Ovary (tissue), 9 donors: ENCODE data around the gene SPEG. TPM values are rescaled to one million over a fixed set of nuclear protein-coding genes. Genes with fewer than 3 reads are reported as not detected.

ENCODE experiments used
- DNase-seq, 5 donors: peaks; one replicate each; pipeline ENCODE4 v3.0.0-alpha.2; 2019 to 2020
- H3K27ac ChIP-seq, 2 donors: fragments of 200-600 bp; one replicate each; pipeline versions ENCODE4 v1.5.1 to v1.8.0; 2019 to 2022
- H3K27me3 ChIP-seq: fragments of 200-600 bp; one replicate; pipeline ENCODE4 v1.8.0; 2022
- H3K36me3 ChIP-seq: fragments of 200-600 bp; sonication (generic); one replicate; pipeline ENCODE4 v1.5.1; 2019
- H3K4me1 ChIP-seq: one replicate; pipeline ENCODE4 v1.8.1; 2013; ENCODE audit warnings: mild to moderate bottlenecking, moderate library complexity; ENCODE audit not compliant: insufficient read depth
- H3K4me3 ChIP-seq: fragments of 200-600 bp; sonication (generic); one replicate; pipeline ENCODE4 v1.5.1; 2017
- H3K9me3 ChIP-seq, 2 donors: fragments of 200-600 bp in 1 of 2; sonication (generic) in 1 of 2; one replicate each; pipeline versions ENCODE4 v1.5.1 to v1.8.1; 2013 to 2019; ENCODE audit warnings: mild to moderate bottlenecking in 1 of 2, moderate library complexity in 1 of 2
- EP300 ChIP-seq: sonication (generic); formaldehyde crosslinking; IDR thresholded peaks from one replicate; pipeline ENCODE4 v1.6.1; 2017; ENCODE audit warnings: antibody characterized with exemption
- POLR2A ChIP-seq: fragments of 450-650 bp; IDR thresholded peaks from one replicate; pipeline ENCODE4 v1.6.1; 2017; ENCODE audit warnings: antibody characterized with exemption, mild to moderate bottlenecking, moderate library complexity
- WGBS, 3 donors: extraction: QIAGEN DNeasy Blood & Tissue Kit in 1 of 3; methylation state at CpG; one replicate each; pipeline versions ENCODE4 v1.1.5 to v1.1.7; 2013 to 2017; 5-methylcytosine and 5-hydroxymethylcytosine counted together
- intact Hi-C, 4 donors: fragments of 100-400 bp; cut with DNase I; formaldehyde crosslinking; loops; one replicate each; pipeline versions ENCODE4 v1.11.0 to v1.15.1; 2022 to 2023
- polyA plus RNA-seq, 2 donors: library from polyadenylated mRNA; stranded (reverse); fragments of 200-250 nt in 1 of 2; fragments of 350-450 nt in 1 of 2; fragmentation: Illumina TruSeq in 1 of 2; extraction: RNeasy Lipid Tissue Mini Kit (QIAGEN cat#74804) in 1 of 2; gene quantifications; one replicate each; pipeline ENCODE4 v1.2.3, GENCODE V29; 2013 to 2014
- total RNA-seq, 7 donors: library from RNA; depleted of rRNA in 2 of 7; stranded (reverse); fragments of >200 nt in 2 of 7; fragmentation: NEBNext Ultra II Directional in 3 of 7; extraction: Animal tissue kit (Norgen Biotek cat#: 25700) in 3 of 7; gene quantifications; one replicate each; pipeline versions ENCODE4 v1.1.0 to v1.2.4, GENCODE V29; 2016 to 2023
- TF ChIP-seq, protein P1 (sequence below), 3 donors: fragments of 450-650 bp in 2 of 3; fragments of 200-600 bp in 1 of 3; IDR thresholded peaks; one replicate each; pipeline versions ENCODE4 v1.5.1 to v1.8.0; 2016 to 2022; ENCODE audit warnings: antibody characterized with exemption in 3 of 3, mild to moderate bottlenecking in 1 of 3
- donor health status: DM: no; HTN: no; CAD: no; lungs with moderate emphysema.
- donor health status: DM: no; HTN: no; CAD: no.
- donor health status: Bipolar disorder and iron deficiency.
- donor health status: DM: yes; HTN: yes; CAD: no.
- donor health status: DM: no; HTN: no; CAD: no.
- donor health status: DM: yes; HTN: yes; CAD: no.

The SPEG gene
- total and polyA plus RNA-seq, 9 donors: 9.9 to 79.7 (median 29.6) TPM

GRCh38 chr2:219490600-219491130, 56.0 kb downstream of the SPEG start:
- Histone ChIP-seq H3K27ac (no peak overlapping the region), H3K36me3 (no peaks in the 10 kb centered on the region), H3K4me3 (no peak overlapping the region), H3K27me3 (no peaks in the 10 kb centered on the region), H3K4me1 (no peaks in the 10 kb centered on the region), H3K9me3 (no peaks in the 10 kb centered on the region)
- TF ChIP-seq POLR2A (no peak), EP300 (no peak)
- TF ChIP-seq, protein P1, sequence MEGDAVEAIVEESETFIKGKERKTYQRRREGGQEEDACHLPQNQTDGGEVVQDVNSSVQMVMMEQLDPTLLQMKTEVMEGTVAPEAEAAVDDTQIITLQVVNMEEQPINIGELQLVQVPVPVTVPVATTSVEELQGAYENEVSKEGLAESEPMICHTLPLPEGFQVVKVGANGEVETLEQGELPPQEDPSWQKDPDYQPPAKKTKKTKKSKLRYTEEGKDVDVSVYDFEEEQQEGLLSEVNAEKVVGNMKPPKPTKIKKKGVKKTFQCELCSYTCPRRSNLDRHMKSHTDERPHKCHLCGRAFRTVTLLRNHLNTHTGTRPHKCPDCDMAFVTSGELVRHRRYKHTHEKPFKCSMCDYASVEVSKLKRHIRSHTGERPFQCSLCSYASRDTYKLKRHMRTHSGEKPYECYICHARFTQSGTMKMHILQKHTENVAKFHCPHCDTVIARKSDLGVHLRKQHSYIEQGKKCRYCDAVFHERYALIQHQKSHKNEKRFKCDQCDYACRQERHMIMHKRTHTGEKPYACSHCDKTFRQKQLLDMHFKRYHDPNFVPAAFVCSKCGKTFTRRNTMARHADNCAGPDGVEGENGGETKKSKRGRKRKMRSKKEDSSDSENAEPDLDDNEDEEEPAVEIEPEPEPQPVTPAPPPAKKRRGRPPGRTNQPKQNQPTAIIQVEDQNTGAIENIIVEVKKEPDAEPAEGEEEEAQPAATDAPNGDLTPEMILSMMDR (IDR thresholded peaks at IDR 0.05): no peak
- 85 to 91% (median 90%) methylated on average over 5 to 10 of the region's 10 CpGs for WGBS, 3 donors
- intact Hi-C loops: no loop called here
- no peak for DNase-seq

- no peaks in the 10 kb centered on the region for H3K4me1 ChIP-seq
- TF ChIP-seq, protein P1 (IDR thresholded peaks at IDR 0.05): no peak
- TF ChIP-seq EP300 (no peak), POLR2A (no peak)
- intact Hi-C loops: no loop called here
- H3K36me3 ChIP-seq: no peaks in the 10 kb centered on the region
- no peak overlapping the region for H3K27ac ChIP-seq
- H3K9me3 ChIP-seq: no peaks in the 10 kb centered on the region
- no peaks in the 10 kb centered on the region for H3K27me3 ChIP-seq
- no peak for DNase-seq
- WGBS, 3 donors: 86 to 88% (median 87%) methylated on average over 14 of the region's 14 CpGs
- no peak overlapping the region for H3K4me3 ChIP-seq
Measured at GRCh38 chr2:219491278-219491963, 56.8 kb downstream of the SPEG start.

- no peak for DNase-seq
- Histone ChIP-seq H3K27me3 (no peaks in the 10 kb centered on the region), H3K9me3 (no peaks in the 10 kb centered on the region), H3K4me3 (no peak overlapping the region), H3K4me1 (peaks cover 3% of the 10 kb centered on the region), H3K27ac (no peak overlapping the region), H3K36me3 (no peaks in the 10 kb centered on the region)
- 78 to 82% (median 82%) methylated on average over 20 of the region's 20 CpGs for WGBS, 3 donors
- TF ChIP-seq, protein P1 (IDR thresholded peaks at IDR 0.05): no peak
- TF ChIP-seq EP300 (no peak), POLR2A (no peak)
- intact Hi-C loops: no loop called here
Measured at GRCh38 chr2:219492575-219492974, 57.9 kb downstream of the SPEG start.

- H3K9me3 ChIP-seq: no peaks in the 10 kb centered on the region
- no peak overlapping the region for H3K4me3 ChIP-seq
- H3K27me3 ChIP-seq: no peaks in the 10 kb centered on the region
- no peak overlapping the region for H3K27ac ChIP-seq
- intact Hi-C loops: no loop called here
- H3K36me3 ChIP-seq: no peaks in the 10 kb centered on the region
- TF ChIP-seq POLR2A (no peak), EP300 (no peak)
- TF ChIP-seq, protein P1 (IDR thresholded peaks at IDR 0.05): no peak
- H3K4me1 ChIP-seq: peaks cover 3% of the 10 kb centered on the region
- WGBS, 3 donors: 92 to 96% (median 96%) methylated on average over 5 of the region's 5 CpGs
- no peak for DNase-seq
Measured at GRCh38 chr2:219493086-219493485, 58.4 kb downstream of the SPEG start.
